Stromal cell of bone marrow (primary cell): ENCODE data around the gene FBRS.
A peak's percentile ranks its signal among the peaks of the same experiment; 100 is the strongest.
"Not testable (repeated sequence)": the region's sequence is repeated elsewhere in the genome, so short reads cannot be mapped to it uniquely, and the experiment has no call there.

Experiments
- DNase-seq: peaks from one replicate; pipeline ENCODE4 v3.0.0-alpha.2; 2012; ENCODE audit warnings: low read depth

The FBRS gene

GRCh38 chr16:30665155-30665829 is 7.1 kb downstream of the FBRS start:
- no peak for DNase-seq

GRCh38 chr16:30665830-30666190 is 7.6 kb downstream of the FBRS start:
- DNase-seq, result no peak

- no peak for DNase-seq
Measured at GRCh38 chr16:30666681-30667080, 8.4 kb downstream of the FBRS start.

GRCh38 chr16:30667361-30667905 is 9.2 kb downstream of the FBRS start:
- no peak for DNase-seq

GRCh38 chr16:30668393-30668792 is 10.2 kb downstream of the FBRS start:
- DNase-seq, result no peak

- DNase-seq, result no peak
Measured at GRCh38 chr16:30669026-30669902, 11.0 kb downstream of the FBRS start.

GRCh38 chr16:30669903-30670824 is 11.9 kb downstream of the FBRS start:
- no peak for DNase-seq

GRCh38 chr16:30675143-30675542 is 16.9 kb downstream of the FBRS start:
- no peak for DNase-seq

GRCh38 chr16:30677931-30678585 is 19.8 kb downstream of the FBRS start:
- no peak for DNase-seq

- DNase-seq, result no peak
Measured at GRCh38 chr16:30678586-30678970, 20.3 kb downstream of the FBRS start.

- DNase-seq, result no peak
Measured at GRCh38 chr16:30680326-30680725, 22.1 kb downstream of the FBRS start.

GRCh38 chr16:30688701-30689100 is 30.5 kb downstream of the FBRS start:
- DNase-seq, result no peak

GRCh38 chr16:30691907-30692306 is 33.7 kb downstream of the FBRS start:
- no peak for DNase-seq

- no peak for DNase-seq
Measured at GRCh38 chr16:30692396-30693064, 34.3 kb downstream of the FBRS start.

- DNase-seq, result no peak
Measured at GRCh38 chr16:30694926-30695693, 36.9 kb downstream of the FBRS start.

- DNase-seq, result not testable (repeated sequence)
Measured at GRCh38 chr16:30696646-30697045, 38.4 kb downstream of the FBRS start.

GRCh38 chr16:30697264-30698138 is 39.3 kb downstream of the FBRS start:
- DNase-seq, result no peak

GRCh38 chr16:30698139-30698815 is 40.0 kb downstream of the FBRS start:
- DNase-seq, result peak; percentile 93
